HG02885 (cell line): ENCODE measurements around the gene RCSD1.
"Not testable (repeated sequence)": the region's sequence is repeated elsewhere in the genome, so short reads cannot be mapped to it uniquely, and the experiment has no call there.

Experiments used
- ATAC-seq: cut with Tn5 transposase; IDR thresholded peaks from one replicate; pipeline ENCODE4 v1.9.1; 2021; ENCODE audit warnings: mild to moderate bottlenecking; ENCODE audit not compliant: unreplicated experiment, poor library complexity

Gene RCSD1

DNA sequence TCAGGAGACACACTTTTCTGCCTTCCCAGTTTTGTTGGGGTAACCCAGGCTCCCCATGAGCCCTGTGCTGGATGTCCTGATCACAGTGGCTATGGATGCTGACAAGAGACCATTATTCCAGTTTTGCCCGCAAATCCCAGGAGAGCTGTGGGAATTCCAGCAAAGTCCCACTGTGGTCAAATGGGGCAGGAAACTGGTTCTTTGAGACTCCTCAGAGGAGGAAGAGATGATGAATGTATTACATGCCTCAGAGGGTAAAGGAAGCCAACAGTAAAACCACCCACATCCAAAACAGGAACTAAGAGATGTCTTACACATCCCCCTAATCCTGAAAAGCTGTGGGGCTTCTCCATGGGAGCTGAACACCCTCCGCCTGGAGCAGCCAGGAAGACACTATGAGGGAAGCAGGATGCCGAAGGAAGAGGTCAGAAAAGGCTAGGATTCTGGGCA, 78.9 kb downstream of the RCSD1 start:
- ATAC-seq = no peak

DNA sequence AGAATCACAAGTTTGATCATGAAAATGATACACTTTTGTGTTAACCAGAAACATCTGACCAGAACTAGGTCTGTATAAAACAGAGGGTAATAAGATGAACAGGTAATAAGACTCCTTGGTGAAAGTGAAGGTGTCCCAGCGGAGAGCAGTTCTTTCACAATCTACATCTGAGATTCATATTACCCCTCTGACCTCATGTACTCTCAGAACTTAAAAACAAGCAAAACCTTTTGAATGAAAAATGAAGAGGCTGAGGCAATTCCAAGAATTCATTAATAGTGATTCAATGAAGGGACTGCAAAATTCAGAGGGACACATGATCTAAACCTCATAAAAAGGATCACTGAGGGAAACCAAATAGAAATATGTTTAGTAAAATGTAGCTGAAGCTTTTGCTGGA, 80.8 kb downstream of the RCSD1 start:
- no peak for ATAC-seq

DNA sequence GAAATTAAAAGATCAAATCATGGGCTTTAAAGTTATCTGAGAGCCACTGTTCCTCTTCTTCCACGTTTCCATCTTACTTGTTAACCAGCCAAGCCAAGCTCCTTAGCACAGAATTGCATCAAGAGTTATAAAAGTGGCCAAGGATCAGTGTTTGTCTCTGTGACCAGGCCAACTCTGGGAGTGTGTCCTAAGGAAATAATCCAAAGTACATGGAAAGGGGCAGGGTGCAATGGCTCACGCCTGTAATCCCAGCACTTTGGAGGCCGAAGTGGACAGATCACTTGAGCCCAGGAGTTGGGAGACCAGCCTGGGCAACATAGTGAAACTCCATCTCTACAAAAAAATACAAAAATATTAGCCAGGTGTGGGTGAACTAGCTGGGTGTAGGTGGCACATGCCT, 81.8 kb downstream of the RCSD1 start:
- no peak for ATAC-seq

DNA sequence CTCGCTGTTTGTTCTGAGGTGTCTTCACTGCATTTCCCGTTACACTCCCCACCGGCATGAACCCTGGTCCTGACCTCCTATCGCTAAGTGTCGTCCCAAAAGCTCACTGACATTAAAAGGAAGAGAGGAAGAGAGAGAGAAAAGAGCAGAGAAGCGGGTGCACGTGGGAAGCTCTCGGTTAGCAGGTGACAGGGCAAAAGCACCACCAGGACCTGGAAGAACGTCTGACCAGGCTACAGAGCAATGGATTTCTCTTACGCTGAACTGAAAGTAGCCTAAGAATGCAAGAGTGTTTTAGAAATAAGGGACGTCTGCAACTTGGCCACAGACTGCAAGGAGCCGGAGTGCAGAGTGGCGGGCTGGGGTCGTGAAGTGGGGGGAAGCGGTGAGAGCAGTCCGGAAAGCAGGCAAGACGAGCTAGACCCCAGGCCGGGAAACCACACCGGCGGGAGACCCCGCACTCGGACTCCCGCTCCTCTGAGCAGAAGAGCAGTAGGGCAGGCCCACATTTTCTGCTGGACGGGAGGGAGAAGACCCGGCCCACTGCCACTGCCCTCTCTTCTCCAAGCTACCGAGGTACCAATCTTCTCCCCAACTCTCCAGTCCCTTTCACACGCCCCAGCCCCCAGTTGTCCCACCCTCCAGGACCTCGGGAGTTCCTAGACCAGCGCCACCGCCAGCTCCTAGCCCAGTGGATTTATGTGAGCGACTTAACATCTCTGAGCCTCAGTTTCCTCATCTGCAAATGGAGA, 83.5 kb downstream of the RCSD1 start:
- no peak for ATAC-seq

DNA sequence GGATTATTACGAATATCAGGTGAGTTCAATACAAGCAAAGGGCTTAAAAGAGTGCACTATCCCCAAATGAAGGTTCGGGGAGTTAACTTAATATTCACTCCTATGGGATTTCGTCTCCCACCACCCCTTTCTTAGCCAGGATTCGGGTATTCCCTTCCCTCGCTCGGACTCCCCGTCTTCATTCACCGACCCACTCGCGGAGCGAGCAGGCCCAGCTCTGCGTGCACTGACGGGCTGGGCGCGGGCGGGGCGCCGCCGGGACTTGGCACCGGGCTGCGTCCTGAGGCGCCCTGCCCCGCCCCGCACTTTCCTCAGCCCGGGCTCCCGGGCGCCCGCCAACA, 84.0 kb downstream of the RCSD1 start:
- peak; percentile 65 for ATAC-seq

DNA sequence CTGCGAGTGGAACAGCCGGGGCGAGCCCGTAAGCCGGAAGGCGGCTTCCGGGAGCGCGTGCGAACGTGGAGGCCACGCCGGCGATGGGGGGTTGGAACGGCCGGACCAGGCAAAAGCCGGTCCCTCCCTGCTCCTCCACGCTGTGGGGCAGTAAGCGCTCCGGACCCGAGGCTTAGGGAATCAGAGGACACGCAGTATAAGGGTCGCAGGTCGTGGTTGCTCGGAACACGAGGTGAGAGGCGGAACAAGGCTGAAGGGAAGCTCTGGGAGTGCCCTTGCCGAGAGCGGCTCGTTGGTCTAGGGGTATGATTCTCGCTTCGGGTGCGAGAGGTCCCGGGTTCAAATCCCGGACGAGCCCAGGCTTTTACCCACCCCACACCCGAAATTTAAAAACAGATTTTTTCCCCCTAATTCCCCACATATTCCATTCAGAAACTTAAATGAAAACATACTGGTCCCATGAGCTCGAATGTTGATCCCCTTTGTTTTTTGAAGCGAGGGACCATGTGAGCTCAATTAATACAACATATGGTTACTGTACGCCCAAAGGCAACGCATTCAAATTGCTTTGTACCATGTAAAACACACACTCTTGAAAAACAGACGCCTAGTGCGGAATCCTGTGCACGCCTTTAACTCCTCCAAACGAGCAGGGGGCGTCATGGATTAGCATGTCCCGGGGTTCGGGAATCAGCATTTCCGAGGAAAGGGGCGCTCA, 84.6 kb downstream of the RCSD1 start:
- ATAC-seq = peak; percentile 59

DNA sequence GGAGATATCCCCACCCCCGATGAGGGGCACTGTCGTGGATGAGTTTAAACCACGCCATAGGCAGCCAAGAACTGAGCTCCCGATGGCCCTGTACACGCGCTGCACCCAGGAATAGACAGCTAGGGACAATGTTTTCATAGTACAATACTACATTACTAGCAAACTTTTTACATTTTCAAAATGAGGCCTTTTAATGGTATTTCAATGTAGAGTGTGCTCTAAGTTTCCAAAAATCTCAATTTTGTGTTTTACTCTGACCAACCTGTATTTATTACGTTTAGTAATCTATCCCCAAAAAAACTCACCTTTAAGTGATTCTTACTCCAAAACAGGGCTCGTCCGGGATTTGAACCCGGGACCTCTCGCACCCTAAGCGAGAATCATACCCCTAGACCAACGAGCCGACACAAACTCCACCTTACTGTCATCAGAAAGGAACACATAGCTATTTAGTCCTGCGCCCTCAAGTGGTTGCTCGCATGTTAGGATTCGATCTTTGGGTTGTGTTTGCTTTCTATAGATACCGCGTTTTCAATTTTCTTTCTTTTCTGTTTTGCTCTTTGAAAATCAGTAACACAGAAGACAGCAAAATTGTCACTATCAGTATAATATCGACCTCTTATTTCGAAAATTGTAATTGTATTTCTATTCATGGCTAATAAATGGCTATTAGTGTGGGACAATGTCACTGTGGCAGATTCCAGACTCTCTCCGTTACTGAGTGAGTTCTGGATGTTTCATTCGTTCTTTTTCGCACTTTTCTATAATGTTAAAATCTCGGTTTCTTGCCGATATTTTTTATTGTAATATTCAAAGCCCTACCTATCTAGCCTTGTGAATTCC, 85.3 kb downstream of the RCSD1 start:
- ATAC-seq = peak; percentile 42

DNA sequence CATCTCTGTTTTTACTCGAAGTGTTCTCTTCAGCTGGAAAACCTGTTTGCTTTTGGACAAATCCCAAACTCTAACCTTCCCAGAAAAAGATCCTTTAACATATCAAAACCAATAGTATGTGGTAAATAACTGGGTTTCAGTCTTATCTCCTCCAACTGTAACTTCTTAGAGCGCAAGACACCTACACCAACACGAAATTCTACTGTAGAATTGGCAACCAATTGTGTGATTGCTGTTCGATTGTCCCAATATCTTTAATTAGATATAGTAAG, 85.9 kb downstream of the RCSD1 start:
- no peak for ATAC-seq

DNA sequence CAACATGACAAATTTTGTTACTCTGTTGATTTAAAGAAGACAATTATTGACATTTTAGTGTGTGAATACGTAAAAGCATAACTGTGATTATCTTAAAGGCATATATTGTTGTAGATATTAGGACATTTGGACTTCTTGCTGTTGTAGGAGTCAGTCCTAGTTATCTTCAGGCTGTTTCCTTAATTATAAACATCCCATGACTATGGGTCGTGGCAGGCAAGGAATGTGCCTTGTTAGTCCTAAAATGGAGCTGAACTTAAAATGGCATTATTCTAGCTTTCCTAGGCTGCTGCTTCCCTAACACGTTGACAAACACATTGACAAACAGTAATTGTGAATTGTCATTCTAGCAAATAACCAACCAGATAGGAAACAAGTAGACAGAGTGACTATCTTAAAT, 87.3 kb downstream of the RCSD1 start:
- no peak for ATAC-seq

DNA sequence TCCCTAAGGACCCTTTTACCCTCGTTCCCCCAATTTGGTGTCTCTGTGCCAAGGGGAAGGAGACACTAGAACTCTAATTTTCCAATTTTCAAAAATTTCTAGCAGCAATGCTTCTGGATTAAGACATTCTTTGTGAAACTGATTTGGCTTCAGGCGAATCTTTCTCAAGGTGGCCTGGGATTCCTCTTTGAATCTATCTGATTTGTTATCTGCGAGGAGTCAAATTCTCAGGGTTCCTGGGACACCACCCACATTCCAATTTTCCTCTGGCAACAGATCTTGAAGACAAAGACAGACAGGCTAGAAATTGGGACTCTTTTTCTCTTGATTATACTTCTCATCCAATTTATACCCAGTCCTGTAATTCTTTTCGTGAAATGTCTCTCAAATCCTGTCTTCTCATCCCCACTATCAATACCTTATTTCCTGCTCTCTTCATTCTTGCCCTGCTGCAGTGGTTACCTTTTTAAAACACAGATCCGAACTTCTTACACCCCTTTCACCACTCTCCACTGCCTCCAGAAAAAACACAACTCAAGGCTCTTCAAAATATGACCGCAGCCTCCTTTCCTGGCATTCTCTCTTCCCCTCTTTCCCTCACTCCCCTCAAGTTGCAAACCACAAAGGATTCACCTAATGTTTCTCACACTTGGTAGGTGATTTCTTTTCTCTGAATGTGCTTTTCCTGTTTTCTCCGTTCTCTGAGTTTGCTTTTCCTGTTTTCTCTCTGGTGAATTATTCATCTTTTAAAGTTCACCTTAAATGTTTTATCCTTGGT, 89.1 kb downstream of the RCSD1 start:
- ATAC-seq = no peak

DNA sequence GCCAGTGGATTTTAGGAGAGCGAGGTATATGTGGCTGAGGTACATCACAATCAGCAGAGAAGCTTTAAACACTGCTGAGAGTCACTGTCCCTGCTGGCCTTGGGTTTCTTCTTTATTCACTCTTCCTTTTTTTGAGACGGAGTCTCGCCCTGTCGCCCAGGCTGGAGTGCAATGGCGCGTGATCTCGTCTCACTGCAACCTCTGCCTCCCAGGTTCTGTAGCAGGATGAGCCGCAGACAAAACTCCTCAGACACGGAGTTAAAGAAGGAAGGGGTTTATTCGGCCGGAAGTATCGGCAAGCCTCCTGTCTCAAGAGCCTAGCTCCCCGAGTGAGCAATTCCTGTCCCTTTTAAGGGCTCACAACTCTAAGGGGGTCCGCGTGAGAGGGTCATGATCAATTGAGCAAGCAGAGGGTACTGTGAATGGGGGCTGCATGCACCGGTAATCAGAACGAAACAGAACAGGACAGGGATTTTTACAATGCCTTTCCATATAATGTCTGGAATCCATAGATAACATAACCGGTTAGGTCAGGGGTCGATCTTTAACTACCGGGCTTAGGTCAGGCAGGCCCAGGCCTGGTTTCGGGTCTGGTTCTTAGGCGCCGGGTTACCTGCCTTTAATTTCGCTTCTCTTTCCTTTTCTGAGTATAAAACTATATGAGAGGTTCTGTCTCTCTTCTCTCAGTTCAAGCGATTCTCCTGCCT, 89.8 kb downstream of the RCSD1 start:
- ATAC-seq = not testable (repeated sequence)

DNA sequence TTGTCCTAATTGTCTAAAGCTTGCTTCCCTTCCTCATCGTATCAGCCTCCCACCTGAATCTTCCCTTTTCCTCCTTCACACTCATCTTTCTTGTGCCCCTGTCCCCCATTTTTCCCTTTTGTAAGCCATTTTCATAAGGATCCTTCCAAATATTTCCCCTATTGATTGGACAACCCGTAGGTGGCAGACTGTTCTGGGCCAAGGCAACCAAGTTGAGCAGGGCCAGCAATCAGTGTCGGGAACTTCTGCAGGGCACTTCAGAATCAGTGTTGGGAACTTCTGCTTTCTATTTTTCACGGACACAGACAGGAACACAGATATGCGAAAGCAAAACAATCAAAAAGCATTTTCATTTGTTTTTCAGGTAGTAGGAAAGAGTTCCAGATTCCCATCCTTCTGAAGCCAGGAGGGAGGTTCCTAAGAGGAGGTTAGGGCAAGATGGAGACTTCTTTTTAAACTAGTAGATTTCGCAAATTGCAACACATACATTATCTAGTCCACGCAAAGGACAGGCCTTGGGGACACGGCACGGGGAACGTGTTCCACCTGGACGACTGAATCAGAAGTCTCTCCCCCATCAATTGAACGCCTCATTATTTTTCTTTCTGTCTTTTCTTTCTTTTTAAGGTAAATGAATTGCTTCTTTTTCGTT, 91.1 kb downstream of the RCSD1 start:
- ATAC-seq = no peak

DNA sequence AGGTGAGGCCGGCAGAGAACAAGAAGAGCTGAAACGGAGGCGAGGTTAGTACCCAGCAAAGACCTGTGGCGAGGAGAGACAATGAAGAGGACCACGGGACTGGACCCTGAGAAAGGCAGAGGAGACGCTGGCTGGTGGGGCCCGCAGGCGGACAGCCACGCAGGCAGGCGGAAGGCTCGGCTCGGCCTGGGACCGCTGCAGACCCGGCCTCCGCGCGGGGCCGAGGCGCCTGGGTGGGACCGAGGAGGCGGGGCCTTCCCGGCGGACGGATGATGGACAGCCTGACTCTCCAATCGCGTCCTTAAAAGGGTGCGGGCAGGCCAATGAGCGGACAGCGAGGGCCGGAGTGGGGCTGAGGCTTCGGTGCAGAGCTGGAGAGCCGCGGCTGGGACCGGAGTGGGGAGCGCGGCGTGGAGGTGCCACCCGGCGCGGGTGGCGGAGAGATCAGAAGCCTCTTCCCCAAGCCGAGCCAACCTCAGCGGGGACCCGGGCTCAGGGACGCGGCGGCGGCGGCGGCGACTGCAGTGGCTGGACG, 91.7 kb downstream of the RCSD1 start, which contains the start of gene MPZL1:
TSS of gene MPZL1 (plus strand) at position 366 of the 535 bp plus-strand sequence. CDS start 170 bp downstream, outside the sequence.
- peak; percentile 92 for ATAC-seq

DNA sequence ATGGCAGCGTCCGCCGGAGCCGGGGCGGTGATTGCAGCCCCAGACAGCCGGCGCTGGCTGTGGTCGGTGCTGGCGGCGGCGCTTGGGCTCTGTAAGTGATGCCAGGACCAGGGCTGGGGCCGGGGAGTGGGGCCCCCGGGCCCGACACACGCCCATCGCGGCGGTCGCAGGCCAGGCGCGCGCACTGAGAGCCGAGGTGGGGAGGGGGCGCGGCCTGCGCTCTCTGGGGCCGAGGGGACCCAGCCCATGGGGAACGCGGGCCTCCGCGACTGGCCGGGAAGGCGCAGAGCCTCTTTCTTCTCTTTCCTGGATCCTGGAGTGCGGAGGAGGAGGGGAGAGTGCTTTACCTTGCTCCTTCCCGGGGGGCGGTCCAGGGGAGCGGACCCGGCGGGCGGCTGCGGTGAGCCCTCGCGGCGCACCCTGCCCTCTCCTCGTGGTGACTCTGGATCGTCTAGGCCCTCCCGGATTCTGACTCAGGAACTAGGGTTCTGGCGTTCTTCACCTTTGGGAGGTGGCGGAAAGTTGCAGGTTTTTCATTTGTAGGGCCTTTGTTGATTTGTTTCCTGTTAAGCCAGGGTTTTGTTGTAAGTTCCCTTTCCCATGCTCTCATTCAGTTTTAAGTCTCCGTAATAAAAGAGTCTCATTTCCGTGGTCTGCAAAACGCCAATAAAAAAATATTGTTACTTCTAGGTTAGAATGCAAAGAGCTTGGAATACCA, 92.3 kb downstream of the RCSD1 start:
- ATAC-seq = peak; percentile 40

DNA sequence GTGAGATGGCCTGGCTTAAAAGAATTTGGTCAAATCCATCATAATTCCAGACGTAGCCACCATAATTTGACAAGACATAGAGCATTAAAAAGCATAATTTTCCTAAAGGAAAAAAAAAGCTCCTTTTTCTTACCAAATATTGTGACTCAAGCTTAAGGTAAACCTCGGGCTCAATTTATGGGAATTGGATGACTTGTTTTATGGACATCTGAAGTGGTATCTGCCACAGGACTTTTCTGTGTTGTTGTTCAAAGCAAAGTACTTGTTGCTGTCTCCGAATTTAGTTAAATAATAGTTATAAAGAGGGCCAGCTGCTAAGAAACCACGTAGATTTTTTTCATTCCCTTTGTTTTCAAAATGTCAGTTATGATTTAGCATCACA, 92.8 kb downstream of the RCSD1 start:
- no peak for ATAC-seq

DNA sequence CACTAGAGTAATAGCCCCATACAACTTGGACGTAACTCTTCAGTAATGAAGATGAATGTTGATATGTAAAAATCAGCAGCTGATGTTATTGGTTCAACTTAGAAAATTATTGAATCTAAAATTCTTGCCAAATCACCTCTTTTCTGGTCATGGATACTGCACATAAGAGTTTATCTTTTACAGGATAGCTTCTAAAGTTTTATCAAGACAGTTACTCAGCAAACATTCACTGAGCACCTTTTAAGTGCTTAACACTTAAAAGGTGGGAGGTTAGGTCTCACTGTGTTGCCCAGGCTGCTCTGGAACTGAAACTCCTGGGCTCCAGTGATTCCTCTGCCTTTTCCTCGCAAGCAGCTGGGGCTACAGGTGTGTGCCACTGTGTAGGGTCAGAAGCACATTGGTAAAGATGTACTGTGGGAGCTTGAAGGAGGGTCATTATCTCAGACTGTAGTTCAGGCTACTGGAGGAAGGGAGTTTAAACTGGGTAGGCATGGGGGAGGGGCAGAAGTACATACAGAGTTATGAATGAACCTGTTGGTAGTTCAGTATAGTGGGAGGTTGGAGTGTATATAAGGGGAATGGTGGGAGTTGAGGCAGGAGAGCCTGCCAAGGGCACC, 93.8 kb downstream of the RCSD1 start:
- no peak for ATAC-seq

DNA sequence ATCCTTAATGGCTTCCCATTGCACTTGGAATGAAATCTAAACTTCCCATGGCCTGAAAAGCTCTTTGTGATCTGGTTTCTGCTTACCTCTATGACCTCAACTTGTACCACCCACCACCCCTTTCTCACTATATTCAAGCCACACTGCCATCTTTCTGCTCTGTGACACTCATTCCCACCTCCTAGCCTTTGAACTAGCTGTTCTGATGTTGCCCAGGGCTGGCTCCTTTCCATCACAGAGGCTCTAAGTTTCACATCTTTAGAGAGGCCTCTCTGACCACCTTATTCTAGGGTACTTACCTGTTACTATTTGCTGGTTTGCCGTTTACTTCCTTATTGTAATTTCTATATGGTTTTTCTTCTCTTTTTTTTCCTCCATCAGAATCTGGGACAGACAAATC, 96.0 kb downstream of the RCSD1 start:
- no peak for ATAC-seq

DNA sequence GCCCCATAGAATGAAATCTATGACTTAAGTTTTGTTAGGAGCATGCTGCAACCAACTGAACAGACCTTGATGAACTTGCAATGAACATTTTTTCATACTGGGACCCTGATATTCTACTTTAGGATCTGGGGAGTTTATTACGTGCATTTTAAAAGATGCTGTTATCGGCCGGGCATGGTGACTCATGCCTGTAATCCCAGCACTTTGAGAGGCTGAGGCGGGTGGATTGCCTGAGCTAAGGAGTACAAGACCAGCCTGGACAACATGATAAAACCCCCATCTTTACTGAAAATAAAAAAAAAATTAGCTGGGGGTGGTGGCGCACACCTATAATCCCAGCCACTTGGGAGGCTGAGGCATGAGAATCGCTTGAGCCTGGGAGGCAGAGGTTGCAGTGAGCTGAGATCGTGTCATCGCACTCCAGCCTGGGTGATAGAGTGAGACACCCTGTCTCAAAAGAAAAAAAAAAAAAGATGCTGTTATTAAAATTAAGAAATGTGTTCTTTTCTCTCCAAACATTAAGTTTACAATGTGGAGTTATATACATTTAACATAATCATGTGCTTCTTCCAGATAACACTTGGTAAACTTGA, 98.9 kb downstream of the RCSD1 start:
- ATAC-seq = no peak
